ENCODE results near the gene LRRC31.
A peak's percentile ranks its signal among the peaks of the same experiment; 100 is the strongest.

Gene LRRC31

GRCh38 chr3:169863458-169863899 lies 6.3 kb downstream of the LRRC31 start:
- peak in 11 of 14 donors; percentile 3 to 79 (median 43) for DNase-seq

- no peak for DNase-seq
These were observed 7.9 kb downstream of the LRRC31 start for GRCh38 chr3:169861871-169862270.

- no peak for DNase-seq
These were observed 11.9 kb downstream of the LRRC31 start for GRCh38 chr3:169857811-169858210.

- DNase-seq, result no peak
These were observed 14.2 kb downstream of the LRRC31 start for GRCh38 chr3:169855514-169855913.

GRCh38 chr3:169850618-169851017 lies 19.1 kb downstream of the LRRC31 start:
- no peak for DNase-seq

GRCh38 chr3:169848741-169849140 lies 21.0 kb downstream of the LRRC31 start:
- DNase-seq, result no peak

- no peak for DNase-seq
These were observed 21.8 kb downstream of the LRRC31 start for GRCh38 chr3:169847896-169848295.

- no peak for DNase-seq
These were observed 23.1 kb downstream of the LRRC31 start for GRCh38 chr3:169846458-169847193.

- no peak for DNase-seq
These were observed 26.8 kb downstream of the LRRC31 start for GRCh38 chr3:169842960-169843359.

GRCh38 chr3:169841171-169841570 lies 28.6 kb downstream of the LRRC31 start:
- no peak for DNase-seq

GRCh38 chr3:169838511-169839030 lies 31.2 kb downstream of the LRRC31 start:
- DNase-seq, result no peak

GRCh38 chr3:169836942-169837275 lies 32.8 kb downstream of the LRRC31 start:
- no peak for DNase-seq

- no peak for DNase-seq
These were observed 33.4 kb downstream of the LRRC31 start for GRCh38 chr3:169836078-169836941.

GRCh38 chr3:169835533-169835932 lies 34.2 kb downstream of the LRRC31 start:
- DNase-seq, result no peak

- no peak for DNase-seq
These were observed 42.0 kb downstream of the LRRC31 start for GRCh38 chr3:169827712-169828111.

GRCh38 chr3:169825316-169825715 lies 44.4 kb downstream of the LRRC31 start:
- DNase-seq, result no peak

GRCh38 chr3:169822983-169823382 lies 46.8 kb downstream of the LRRC31 start:
- no peak for DNase-seq

GRCh38 chr3:169822540-169822939 lies 47.2 kb downstream of the LRRC31 start:
- DNase-seq, result no peak

GRCh38 chr3:169822091-169822490 lies 47.6 kb downstream of the LRRC31 start:
- DNase-seq, result no peak

GRCh38 chr3:169818316-169818715 lies 51.4 kb downstream of the LRRC31 start:
- no peak for DNase-seq

- no peak for DNase-seq
These were observed 54.1 kb downstream of the LRRC31 start for GRCh38 chr3:169815590-169816150.

- no peak for DNase-seq
These were observed 55.8 kb downstream of the LRRC31 start for GRCh38 chr3:169813757-169814517.
